K562 (cell line): ENCODE results near the gene GCKR. TPM values are rescaled to one million over a fixed set of nuclear protein-coding genes. Genes with fewer than 3 reads are reported as not detected.
A peak's percentile ranks its signal among the peaks of the same experiment; 100 is the strongest.

Experiments used
- ATAC-seq: fragments of 200-7000 bp; cut with Tn5 transposase; 3 replicates; pipeline ENCODE4 v1.9.1; 2020; ENCODE audit warnings: moderate library complexity
- BruUV-seq: library from RNA; stranded (reverse); fragments of 400-500 nt; replicated peaks from 2 replicates; lab custom pipeline; 2021; lab: Mats Ljungman, UMichigan
- CTCF ChIA-PET: fragments of 300-600 bp; formaldehyde crosslinking; extraction: SDS; loops from one replicate; lab custom pipeline; 2021; ENCODE audit warnings: low intra/inter-chr PET ratio; lab: Yijun Ruan, JAX
- POLR2A ChIA-PET: fragments of 300-600, 350-650 bp; sonication (Branson Sonifier 250); formaldehyde crosslinking; extraction: SDS; loops from one replicate; lab custom pipeline; 2021; ENCODE audit warnings: antibody characterized with exemption, inconsistent platforms; lab: Yijun Ruan, JAX
- DNase-seq, 4 experiments: peaks; one replicate each; pipeline versions ENCODE4 v3.0.0 to v3.0.0-alpha.2; 2011 to 2018; ENCODE audit warnings: low spot score in 3 of 4, mixed read lengths in 3 of 4; ENCODE audit errors: extremely low read depth in 1 of 4
- FAIRE-seq: peaks from 2 replicates; lab custom pipeline; 2011; peaks lifted over from hg19 to GRCh38; lab: Jason Lieb, UNC
- H2AFZ ChIP-seq: 2 replicates; pipeline ENCODE4 v1.6.0; 2011; ENCODE audit warnings: low read depth, low read length, control low read depth, inconsistent platforms
- H3K27ac ChIP-seq: fragments of 200-600 bp; 3 replicates; pipeline ENCODE4 v1.8.0; 2011; ENCODE audit warnings: low read depth, mild to moderate bottlenecking, control low read depth, inconsistent platforms, low read length, moderate library complexity, mixed read lengths; ENCODE audit errors: extremely low read depth
- H3K27me3 ChIP-seq, 2 experiments: fragments of 300-600 bp in 1 of 2; 2 replicates in 1 of 2; 3 replicates in 1 of 2; pipeline versions ENCODE4 v1.6.0 to v1.8.0; 2011; ENCODE audit warnings: inconsistent platforms in 2 of 2, low read length in 2 of 2, mild to moderate bottlenecking in 1 of 2, mixed read lengths in 1 of 2, moderate library complexity in 1 of 2; ENCODE audit not compliant: control insufficient read depth in 2 of 2, insufficient read depth in 2 of 2
- H3K36me3 ChIP-seq: fragments of 300-600 bp; 3 replicates; pipeline ENCODE4 v1.8.0; 2011; ENCODE audit warnings: mild to moderate bottlenecking, low read length, inconsistent platforms; ENCODE audit not compliant: control insufficient read depth, insufficient read depth
- H3K4me1 ChIP-seq, 2 experiments: fragments of 200-600 bp in 1 of 2; replicated peaks in 1 of 2; 2 replicates in 1 of 2; 3 replicates in 1 of 2; pipeline versions ENCODE4 v1.5.1 to v1.8.0; 2011; ENCODE audit warnings: inconsistent platforms in 2 of 2, low read length in 2 of 2, mild to moderate bottlenecking in 1 of 2, mixed read lengths in 1 of 2, moderate library complexity in 1 of 2; ENCODE audit not compliant: control insufficient read depth in 2 of 2, insufficient read depth in 2 of 2
- H3K4me2 ChIP-seq: 2 replicates; pipeline ENCODE4 v1.6.1; 2011; ENCODE audit warnings: low read length, control low read depth, inconsistent platforms, mixed read lengths; ENCODE audit not compliant: insufficient read depth
- H3K4me3 ChIP-seq: fragments of 200-600 bp; sonication (generic), shearing (Covaris generic); 2 replicates; pipeline ENCODE4 v1.5.1; 2016; ENCODE audit warnings: control low read depth, inconsistent platforms
- H3K79me2 ChIP-seq: fragments of 200-600 bp; 3 replicates; pipeline ENCODE4 v1.8.0; 2011; ENCODE audit warnings: low read length, inconsistent platforms; ENCODE audit not compliant: control insufficient read depth, insufficient read depth
- H3K9ac ChIP-seq, 2 experiments: 2 replicates each; pipeline versions ENCODE4 v1.6.0 to v1.6.1; 2011; ENCODE audit warnings: low read depth in 2 of 2, low read length in 2 of 2, control low read depth in 1 of 2, inconsistent platforms in 1 of 2, mild to moderate bottlenecking in 1 of 2, mixed read lengths in 1 of 2; ENCODE audit not compliant: insufficient read depth in 1 of 2
- H3K9me1 ChIP-seq: one replicate; pipeline ENCODE4 v1.6.0; 2011; ENCODE audit warnings: inconsistent platforms, mild to moderate bottlenecking, low read length, moderate library complexity; ENCODE audit not compliant: control insufficient read depth, insufficient read depth
- H3K9me3 ChIP-seq: replicated peaks from 2 replicates; pipeline ENCODE4 v1.5.1; 2011; ENCODE audit warnings: low read depth, low read length, inconsistent platforms; ENCODE audit not compliant: control insufficient read depth, insufficient read depth
- H4K20me1 ChIP-seq: replicated peaks from 2 replicates; pipeline ENCODE4 v1.6.1; 2011; ENCODE audit warnings: low read length, inconsistent platforms, mixed read lengths; ENCODE audit not compliant: control insufficient read depth, insufficient read depth
- ARID1B ChIP-seq: fragments of 450-650 bp; IDR thresholded peaks from 2 replicates; pipeline ENCODE4 v1.6.1; 2016; ENCODE audit warnings: antibody characterized with exemption, mild to moderate bottlenecking, inconsistent platforms
- CBX8 ChIP-seq: fragments of 200-600 bp; sonication (generic); IDR thresholded peaks from 2 replicates; pipeline ENCODE4 v1.6.1; 2012; ENCODE audit warnings: borderline replicate concordance, mixed run types, low read depth, mild to moderate bottlenecking, moderate library complexity, mixed read lengths, low read length, control low read depth, inconsistent platforms; ENCODE audit not compliant: poor library complexity, severe bottlenecking; ENCODE audit errors: extremely low read depth
- CSDE1 ChIP-seq, 2 experiments: fragments of 450-650 bp; IDR thresholded peaks; 2 replicates each; pipeline ENCODE4 v1.6.1; 2016; ENCODE audit warnings: mild to moderate bottlenecking in 1 of 2
- CTCF ChIP-seq, 3 experiments: IDR thresholded peaks in 2 of 3; conservative IDR thresholded peaks in 1 of 3; 2 replicates each; pipeline ENCODE4 v1.5.1; 2011 to 2012; ENCODE audit warnings: low read length in 3 of 3, mild to moderate bottlenecking in 3 of 3, control low read depth in 2 of 3, improper control_type of control experiment in 1 of 3, inconsistent platforms in 1 of 3, low read depth in 1 of 3, mixed read lengths in 1 of 3, moderate library complexity in 1 of 3; ENCODE audit not compliant: insufficient read depth in 2 of 3
- ESRRA ChIP-seq: fragments of 450-650 bp; IDR thresholded peaks from 2 replicates; pipeline ENCODE4 v1.6.1; 2014; ENCODE audit warnings: low read depth, mild to moderate bottlenecking, moderate library complexity, borderline replicate concordance
- HIVEP1 ChIP-seq: fragments of 250-450 bp; sonication (Bioruptor Pico); IDR thresholded peaks from 2 replicates; pipeline ENCODE4 v1.4.0; 2020; ENCODE audit warnings: mild to moderate bottlenecking
- KHSRP ChIP-seq: fragments of 450-650 bp; IDR thresholded peaks from 2 replicates; pipeline ENCODE4 v1.6.1; 2017
- MAFF ChIP-seq: IDR thresholded peaks from 2 replicates; pipeline ENCODE4 v1.6.1; 2012; ENCODE audit warnings: low read length, improper control_type of control experiment
- NCOR1 ChIP-seq: fragments of 450-650 bp; IDR thresholded peaks from 2 replicates; pipeline ENCODE4 v1.6.1; 2016; ENCODE audit warnings: mild to moderate bottlenecking, moderate library complexity
- PHF8 ChIP-seq: fragments of 200-600 bp; sonication (generic); IDR thresholded peaks from 2 replicates; pipeline ENCODE4 v1.6.1; 2012; ENCODE audit warnings: mixed run types, mild to moderate bottlenecking, inconsistent platforms, low read length, moderate library complexity, borderline replicate concordance
- RAD21 ChIP-seq, 2 experiments: fragments of 250-450 bp in 1 of 2; fragments of 450-650 bp in 1 of 2; sonication (Bioruptor Pico) in 1 of 2; formaldehyde crosslinking in 1 of 2; IDR thresholded peaks in 1 of 2; conservative IDR thresholded peaks in 1 of 2; 2 replicates each; pipeline versions ENCODE4 v1.4.0 to v1.8.0; 2020 to 2022; ENCODE audit warnings: mild to moderate bottlenecking in 2 of 2, moderate library complexity in 1 of 2
- RHOXF2B ChIP-seq: fragments of 250-450 bp; sonication (Bioruptor Pico); conservative IDR thresholded peaks from 2 replicates; pipeline ENCODE4 v1.5.1; 2021
- SIN3A ChIP-seq, 2 experiments: fragments of 150-350 bp in 1 of 2; IDR thresholded peaks; 2 replicates each; pipeline ENCODE4 v1.6.1; 2011 to 2016; ENCODE audit warnings: borderline replicate concordance in 2 of 2, low read depth in 2 of 2, low read length in 2 of 2, mild to moderate bottlenecking in 2 of 2, moderate library complexity in 2 of 2; ENCODE audit not compliant: control insufficient read depth in 1 of 2
- ZNF263 ChIP-seq: sonication (generic); formaldehyde crosslinking; IDR thresholded peaks from 2 replicates; pipeline ENCODE4 v1.8.0; 2022; ENCODE audit warnings: mild to moderate bottlenecking, missing genetic modification reagents, borderline replicate concordance
- ZNF592 ChIP-seq: fragments of 450-650 bp; IDR thresholded peaks from 2 replicates; pipeline ENCODE4 v1.6.1; 2017; ENCODE audit warnings: antibody characterized with exemption, mild to moderate bottlenecking
- WGBS: fragments of 100-300 bp; shearing (Covaris generic); methylation state at CpG from one replicate; pipeline ENCODE4 v1.1.6; 2016; ENCODE audit warnings: low coverage, mixed read lengths; ENCODE audit not compliant: insufficient coverage; ENCODE audit errors: missing lambda C conversion rate; 5-methylcytosine and 5-hydroxymethylcytosine counted together
- in situ Hi-C: fragments of 300-500 bp; cut with MboI; formaldehyde crosslinking; loops from 4 replicates; pipeline ENCODE4 v1.15.0; 2018; ENCODE audit warnings: inconsistent platforms, mixed read lengths
- intact Hi-C: fragments of 100-400 bp; cut with micrococcal nuclease; formaldehyde crosslinking; loops from 2 replicates; pipeline ENCODE4 v1.14.2; 2022
- polyA plus RNA-seq, 8 experiments: library from polyadenylated mRNA; depleted of rRNA in 4 of 8; stranded (reverse) in 5 of 8; unstranded in 3 of 8; fragments of >200 nt; fragmentation: Nextera tagmentation in 2 of 8; fragmentation: Illumina TruSeq in 1 of 8; extraction: Ambion mirVana in 2 of 8; extraction: Trizol in 1 of 8; gene quantifications; 2 replicates each; pipeline versions ENCODE4 v1.2.1 to v1.2.3, GENCODE V29; 2011 to 2014; ENCODE audit warnings: inconsistent platforms in 1 of 8, missing spikeins in 1 of 8
- total RNA-seq, 7 experiments: library from RNA; depleted of rRNA in 6 of 7; stranded (reverse); fragments of >200 nt in 6 of 7; fragmentation: Illumina TruSeq in 2 of 7; extraction: Trizol in 2 of 7; gene quantifications; 2 replicates each; pipeline versions ENCODE4 v1.2.1 to v1.2.3, GENCODE V29; 2011 to 2021; ENCODE audit warnings: low replicate concordance in 1 of 7

Gene GCKR
- total and polyA plus RNA-seq, 9 of the 15 experiments (the other 6 are each of a cell fraction or from before 2014, with no cell fraction given), result 0.28 to 0.79 (median 0.50) TPM; not detected in 1

GRCh38 chr2:27471961-27472360, 24.7 kb upstream of the GCKR start:
- no TSS peak for BruUV-seq
- Histone ChIP-seq H3K36me3 (peaks cover 23% of the 10 kb centered on the region), H3K9ac (no peak overlapping the region), H3K4me3 (no peak overlapping the region), H2AFZ (0 out of 2 replicates have a peak overlapping the region, but pooled peaks have one; percentile 53), H3K9me3 (no peaks in the 10 kb centered on the region), H3K79me2 (no peaks in the 10 kb centered on the region), H3K27me3 (no peaks in the 10 kb centered on the region), H3K4me2 (no peak overlapping the region), H3K4me1 (peaks cover 0 to 4% of the 10 kb centered on the region in 2 experiments; a peak in 3 of 5 replicates), H3K27ac (peak overlapping the region; percentile 9; the same call in 1 of the 3 replicates), H3K9me1 (no peaks in the 10 kb centered on the region), H4K20me1 (no peaks in the 10 kb centered on the region)
- intact Hi-C loops (no loop called here), in situ Hi-C loops (no loop called here)
- DNase-seq, result peak in 3 of 4 experiments; percentile 17 to 38 (median 31)
- WGBS, result 77% methylated on average over 5 of the region's 5 CpGs
- ChIA-PET CTCF (no interaction called here), POLR2A (interaction anchor here (0.6 to 1.2 kb wide), 6 partner anchors 13 to 157 kb away, joined by 3 to 7 read pairs (median 3); partner anchors contain the start of genes CCDC121 and GPN1)
- FAIRE-seq, result peak; percentile 11
- peak; percentile 92 for ATAC-seq
- TF ChIP-seq KHSRP, result no peak
- peak; percentile 52; the same call in 1 of the 2 replicates for TF ChIP-seq MAFF
- TF ChIP-seq CTCF (IDR thresholded peaks at IDR 0.05 in 2 of 3, conservative IDR thresholded peaks at IDR 0.05 in 1 of 3; ENCODE audit: insufficient read depth in 2 of 3, low read depth in 1 of 3, low read length in 3 of 3), result 0 out of 6 replicates have a peak, but pooled peaks of 1 of the 3 experiments have one; percentile 15
- TF ChIP-seq HIVEP1 (CRISPR knock-in tag), result no peak
- TF ChIP-seq CSDE1 (IDR thresholded peaks at IDR 0.05), result no peak
- no peak for TF ChIP-seq NCOR1
- TF ChIP-seq ARID1B, result no peak
- no peak for TF ChIP-seq ZNF263
- no peak for TF ChIP-seq SIN3A (IDR thresholded peaks at IDR 0.05; ENCODE audit: borderline replicate concordance in 2 of 2, control insufficient read depth in 1 of 2, low read depth in 2 of 2, low read length in 2 of 2)
- no peak for TF ChIP-seq PHF8
- no peak for TF ChIP-seq CBX8
- TF ChIP-seq ESRRA, result no peak
- 0 out of 2 replicates have a peak, but pooled peaks have one; percentile 43 for TF ChIP-seq ZNF592
- TF ChIP-seq RHOXF2B (CRISPR knock-in tag), result no peak
- no peak for TF ChIP-seq RAD21 (CRISPR knock-in tag; conservative IDR thresholded peaks at IDR 0.05 in 1 of 2, IDR thresholded peaks at IDR 0.05 in 1 of 2)
